ENCODE data around the gene ITPR1. TPM values are rescaled to one million over a fixed set of nuclear protein-coding genes. Genes with fewer than 3 reads are reported as not detected.

ITPR1 gene
- total and polyA plus RNA-seq, 10 of the 15 experiments (the other 5 are each of a cell fraction or from before 2014, with no cell fraction given): 12.2 to 239 (median 28.4) TPM

- TF ChIP-seq ATF3 (IDR thresholded peaks at IDR 0.05; ENCODE audit: borderline replicate concordance, extremely low read depth, low read depth, low read length) (no peak), CHD2 (IDR thresholded peaks at IDR 0.05; ENCODE audit: borderline replicate concordance, low read depth, low read length) (no peak), ZBTB33 (IDR thresholded peaks at IDR 0.05) (peak; percentile 66; the same call in 1 of the 2 replicates)
- Histone ChIP-seq H3K36me3 (ENCODE audit: control insufficient read depth in 2 of 2, insufficient read depth in 2 of 2, low read length in 1 of 2) (peaks cover 12 to 34% of the 10 kb centered on the region in 2 experiments; a peak in 3 of 4 replicates), H3K27me3 (replicated peaks in 1 of 2; ENCODE audit: control insufficient read depth in 2 of 2, insufficient read depth in 2 of 2, low read length in 1 of 2) (no peaks in the 10 kb centered on the region), H3K27ac (ENCODE audit: control insufficient read depth, insufficient read depth) (no peak overlapping the region), H3K9ac (ENCODE audit: control insufficient read depth, insufficient read depth, low read length) (no peak overlapping the region), H3K79me2 (ENCODE audit: control insufficient read depth, insufficient read depth, low read length) (no peaks in the 10 kb centered on the region), H3K4me1 (ENCODE audit: control insufficient read depth, insufficient read depth, low read length) (no peaks in the 10 kb centered on the region), H4K20me1 (ENCODE audit: control insufficient read depth, insufficient read depth) (no peaks in the 10 kb centered on the region), H3K4me3 (no peak overlapping the region), H3K9me3 (replicated peaks; ENCODE audit: control insufficient read depth, insufficient read depth, low read length) (no peaks in the 10 kb centered on the region; the same call in 2 of the 3 replicates), H3K4me2 (ENCODE audit: control insufficient read depth, insufficient read depth) (no peak overlapping the region), H2AFZ (ENCODE audit: control insufficient read depth, low read depth, low read length) (no peak overlapping the region)
- DNase-seq (ENCODE audit: low read depth, low spot score) (no peak), ATAC-seq (no peak; the same call in 1 of the 3 replicates), FAIRE-seq (no peak)
- intact Hi-C loops (cut with micrococcal nuclease; ENCODE audit: unreplicated experiment) (no loop called here), in situ Hi-C loops (cut with MboI) (no loop called here)
- 86% methylated on average over 16 of the region's 17 CpGs for WGBS (ENCODE audit: insufficient coverage, insufficient replicate concordance, low lambda C conversion rate, missing lambda C conversion rate)
- CTCF ChIA-PET: interaction anchor here (1.0 to 1.5 kb wide), 2 partner anchors 109 to 156 kb away, joined by 4 read pairs; no protein-coding TSS in a partner anchor
- POLR2A ChIA-PET: no interaction called here
- RAD21 ChIA-PET (ENCODE audit: unreplicated experiment): interaction anchor here (0.7 kb wide), 2 partner anchors 9 to 109 kb away, joined by 3 read pairs; no protein-coding TSS in a partner anchor
- no TSS peak for BruUV-seq (replicated peaks)
- SMC1A ChIA-PET (ENCODE audit: uncharacterized antibody, unreplicated experiment): interaction anchor here (0.7 to 2.8 kb wide), 10 partner anchors 10 to 234 kb away, joined by 3 to 14 read pairs (median 4); no protein-coding TSS in a partner anchor
Observed at GRCh38 chr3:4820296-4821121, 327.4 kb downstream of the ITPR1 start.

All from GM12878 (cell line).